ENCODE measurements around the gene IL23R. TPM values are rescaled to one million over a fixed set of nuclear protein-coding genes. Genes with fewer than 3 reads are reported as not detected.
"Not testable (repeated sequence)": the region's sequence is repeated elsewhere in the genome, so short reads cannot be mapped to it uniquely, and the experiment has no call there.

The IL23R gene
- total RNA-seq, 1 donor from 2014 or later, result not detected

- Histone ChIP-seq H3K27me3 (ENCODE audit: insufficient read depth, low read length) (no peaks in the 10 kb centered on the region), H3K4me3 (ENCODE audit: insufficient read depth, low read depth, low read length) (no peak overlapping the region), H3K36me3 (ENCODE audit: insufficient read depth, low read length) (no peaks in the 10 kb centered on the region), H3K27ac (ENCODE audit: low read depth, low read length) (no peak overlapping the region), H3K79me2 (ENCODE audit: insufficient read depth, low read length) (no peaks in the 10 kb centered on the region), H3K9ac (ENCODE audit: low read length) (no peak overlapping the region), H2AFZ (ENCODE audit: low read depth, low read length) (no peak overlapping the region), H3K4me1 (ENCODE audit: insufficient read depth, low read length) (no peaks in the 10 kb centered on the region), H3K9me3 (ENCODE audit: insufficient read depth, low read depth, low read length) (no peaks in the 10 kb centered on the region), H3K4me2 (ENCODE audit: low read length) (no peak overlapping the region), H4K20me1 (ENCODE audit: insufficient read depth, low read length) (no peaks in the 10 kb centered on the region)
- DNase-seq (ENCODE audit: low read depth), result no peak
- no peak overlapping the region for H3K4me3 Mint-ChIP-seq (ENCODE audit: unreplicated experiment)
- TF ChIP-seq EZH2 (IDR thresholded peaks at IDR 0.05; ENCODE audit: insufficient read depth, low read length) (no peak), CTCF (IDR thresholded peaks at IDR 0.05; ENCODE audit: insufficient read depth, low read depth, low read length) (no peak)
- no peaks in the 10 kb centered on the region for H3K36me3 Mint-ChIP-seq (ENCODE audit: low read depth, unreplicated experiment)
- no peaks in the 10 kb centered on the region for H3K9me3 Mint-ChIP-seq (ENCODE audit: unreplicated experiment)
- H3K27ac Mint-ChIP-seq (ENCODE audit: unreplicated experiment), result no peak overlapping the region
- no peaks in the 10 kb centered on the region for H3K27me3 Mint-ChIP-seq (ENCODE audit: low read depth, unreplicated experiment)
- peaks cover 4% of the 10 kb centered on the region for H3K4me1 Mint-ChIP-seq (ENCODE audit: low read depth, unreplicated experiment)
- no peak for FAIRE-seq
These were observed 38.2 kb downstream of the IL23R start for GRCh38 chr1:67204298-67204980.

- not testable (repeated sequence) for H3K36me3 ChIP-seq (ENCODE audit: insufficient read depth, low read length); H3K9me3 ChIP-seq (ENCODE audit: insufficient read depth, low read depth, low read length); DNase-seq (ENCODE audit: low read depth); H3K79me2 ChIP-seq (ENCODE audit: insufficient read depth, low read length); FAIRE-seq; H2AFZ ChIP-seq (ENCODE audit: low read depth, low read length); H3K27ac Mint-ChIP-seq (ENCODE audit: unreplicated experiment); H4K20me1 ChIP-seq (ENCODE audit: insufficient read depth, low read length); H3K27ac ChIP-seq (ENCODE audit: low read depth, low read length); H3K9ac ChIP-seq (ENCODE audit: low read length); H3K36me3 Mint-ChIP-seq (ENCODE audit: low read depth, unreplicated experiment); H3K4me1 Mint-ChIP-seq (ENCODE audit: low read depth, unreplicated experiment); H3K9me3 Mint-ChIP-seq (ENCODE audit: unreplicated experiment); H3K27me3 ChIP-seq (ENCODE audit: insufficient read depth, low read length); H3K4me1 ChIP-seq (ENCODE audit: insufficient read depth, low read length); H3K4me2 ChIP-seq (ENCODE audit: low read length); H3K27me3 Mint-ChIP-seq (ENCODE audit: low read depth, unreplicated experiment); H3K4me3 Mint-ChIP-seq (ENCODE audit: unreplicated experiment); H3K4me3 ChIP-seq (ENCODE audit: insufficient read depth, low read depth, low read length)
These were observed 41.1 kb downstream of the IL23R start for GRCh38 chr1:67207398-67207797.

GRCh38 chr1:67208217-67208616, 42.0 kb downstream of the IL23R start:
- H3K27ac ChIP-seq (ENCODE audit: low read depth, low read length), result no peak overlapping the region
- H3K27me3 Mint-ChIP-seq (ENCODE audit: low read depth, unreplicated experiment), result no peaks in the 10 kb centered on the region
- no peaks in the 10 kb centered on the region for H3K9me3 ChIP-seq (ENCODE audit: insufficient read depth, low read depth, low read length)
- H3K36me3 Mint-ChIP-seq (ENCODE audit: low read depth, unreplicated experiment), result no peaks in the 10 kb centered on the region
- TF ChIP-seq EZH2 (IDR thresholded peaks at IDR 0.05; ENCODE audit: insufficient read depth, low read length), result no peak
- no peak for TF ChIP-seq CTCF (IDR thresholded peaks at IDR 0.05; ENCODE audit: insufficient read depth, low read depth, low read length)
- no peak for DNase-seq (ENCODE audit: low read depth)
- H3K4me3 ChIP-seq (ENCODE audit: insufficient read depth, low read depth, low read length), result no peak overlapping the region
- no peak overlapping the region for H3K27ac Mint-ChIP-seq (ENCODE audit: unreplicated experiment)
- no peak overlapping the region for H3K4me3 Mint-ChIP-seq (ENCODE audit: unreplicated experiment)
- peaks cover 4% of the 10 kb centered on the region for H3K4me1 Mint-ChIP-seq (ENCODE audit: low read depth, unreplicated experiment)
- H3K4me2 ChIP-seq (ENCODE audit: low read length), result no peak overlapping the region
- H3K27me3 ChIP-seq (ENCODE audit: insufficient read depth, low read length), result no peaks in the 10 kb centered on the region
- no peaks in the 10 kb centered on the region for H3K9me3 Mint-ChIP-seq (ENCODE audit: unreplicated experiment)
- no peaks in the 10 kb centered on the region for H3K4me1 ChIP-seq (ENCODE audit: insufficient read depth, low read length)
- H2AFZ ChIP-seq (ENCODE audit: low read depth, low read length), result no peak overlapping the region
- H3K79me2 ChIP-seq (ENCODE audit: insufficient read depth, low read length), result no peaks in the 10 kb centered on the region
- FAIRE-seq, result no peak
- H3K36me3 ChIP-seq (ENCODE audit: insufficient read depth, low read length), result no peaks in the 10 kb centered on the region
- no peak overlapping the region for H3K9ac ChIP-seq (ENCODE audit: low read length)
- no peaks in the 10 kb centered on the region for H4K20me1 ChIP-seq (ENCODE audit: insufficient read depth, low read length)
